Inflammatory macrophage treated with lipopolysaccharide for 1 hour (primary cell): ENCODE data around the gene RGL3.
"Not testable (repeated sequence)": the region's sequence is repeated elsewhere in the genome, so short reads cannot be mapped to it uniquely, and the experiment has no call there.

Source experiments
- DNase-seq, 2 donors: peaks; one replicate each; pipeline ENCODE4 v3.0.0-alpha.2; 2020 to 2022

RGL3 gene

GRCh38 chr19:11379269-11379845, 39.8 kb downstream of the RGL3 start:
- DNase-seq, result not testable (repeated sequence)

- peak in 1 of 2 donors; percentile 35 for DNase-seq
Observed at GRCh38 chr19:11378319-11379189, 40.6 kb downstream of the RGL3 start.

- DNase-seq, result no peak
Observed at GRCh38 chr19:11377756-11378155, 41.4 kb downstream of the RGL3 start.

GRCh38 chr19:11377237-11377636, 41.9 kb downstream of the RGL3 start:
- DNase-seq, result peak; percentile 63 to 68

- peak in 1 of 2 donors; percentile 20 for DNase-seq
Observed at GRCh38 chr19:11375143-11375948, 43.8 kb downstream of the RGL3 start.

- DNase-seq, result peak; percentile 99 to 100
Observed at GRCh38 chr19:11374433-11375142, 44.5 kb downstream of the RGL3 start, which contains the start of gene SWSAP1. Gene SWSAP1, plus strand, starts transcription at chr19:11374666. Its CDS starts 15 bp downstream, at chr19:11374681.

GRCh38 chr19:11373885-11374432, 45.2 kb downstream of the RGL3 start:
- DNase-seq, result no peak

GRCh38 chr19:11373166-11373884, 45.8 kb downstream of the RGL3 start:
- no peak for DNase-seq

GRCh38 chr19:11370744-11371143, 48.4 kb downstream of the RGL3 start:
- DNase-seq, result no peak

GRCh38 chr19:11367528-11367927, 51.6 kb downstream of the RGL3 start:
- no peak for DNase-seq

GRCh38 chr19:11365557-11366117, 53.5 kb downstream of the RGL3 start:
- no peak for DNase-seq

GRCh38 chr19:11364935-11365334, 54.2 kb downstream of the RGL3 start:
- DNase-seq, result no peak

- no peak for DNase-seq
Observed at GRCh38 chr19:11364296-11364904, 54.7 kb downstream of the RGL3 start.

- no peak for DNase-seq
Observed at GRCh38 chr19:11363881-11364280, 55.2 kb downstream of the RGL3 start.

- no peak for DNase-seq
Observed at GRCh38 chr19:11361771-11362731, 57.1 kb downstream of the RGL3 start.

- DNase-seq, result peak in 1 of 2 donors; percentile 30
Observed at GRCh38 chr19:11361037-11361770, 57.9 kb downstream of the RGL3 start.

GRCh38 chr19:11359421-11359820, 59.7 kb downstream of the RGL3 start:
- no peak for DNase-seq

GRCh38 chr19:11356676-11357550, 62.2 kb downstream of the RGL3 start:
- DNase-seq, result no peak
